Breast epithelium (tissue), 3 donors: ENCODE data around the gene MYADML2.

Experiments
- CTCF ChIP-seq, 3 donors: fragments of 450-650 bp; IDR thresholded peaks; one replicate each; pipeline ENCODE4 v1.5.1; 2016 to 2017; ENCODE audit warnings: antibody characterized with exemption in 3 of 3, mild to moderate bottlenecking in 3 of 3, moderate library complexity in 3 of 3
- POLR2A ChIP-seq: fragments of 450-650 bp; IDR thresholded peaks from one replicate; pipeline ENCODE4 v1.6.1; 2016; ENCODE audit warnings: antibody characterized with exemption, mild to moderate bottlenecking, moderate library complexity
- POLR2AphosphoS5 ChIP-seq, 3 donors: sonication (generic); formaldehyde crosslinking; IDR thresholded peaks; one replicate each; pipeline ENCODE4 v1.6.1; 2017; ENCODE audit warnings: antibody characterized with exemption in 3 of 3

GRCh38 chr17:81995463-81996231, 48.6 kb upstream of the MYADML2 start:
- no peak for TF ChIP-seq CTCF (IDR thresholded peaks at IDR 0.05)
- no peak for TF ChIP-seq POLR2A
- TF ChIP-seq POLR2AphosphoS5 (IDR thresholded peaks at IDR 0.05) = no peak
